ENCODE measurements around the gene PACRG. TPM values are rescaled to one million over a fixed set of nuclear protein-coding genes. Genes with fewer than 3 reads are reported as not detected.

PACRG gene
- polyA plus RNA-seq, 2 of the 4 experiments (the other 2 are of a cell fraction), result 0.14 to 0.30 TPM

GRCh38 chr6:162962093-162962492 is 234.3 kb downstream of the PACRG start:
- Histone ChIP-seq H3K4me3 (no peak overlapping the region), H3K9me3 (no peaks in the 10 kb centered on the region), H3K4me2 (no peak overlapping the region), H3K4me1 (no peaks in the 10 kb centered on the region), H3K27ac (no peak overlapping the region)
- POLR2A ChIA-PET, result no interaction called here
- no peak for TF ChIP-seq USF2 (IDR thresholded peaks at IDR 0.05)
- TF ChIP-seq REST (IDR thresholded peaks at IDR 0.05), result no peak
- CTCF ChIA-PET, result no interaction called here
- DNase-seq (ENCODE audit: low read depth in 1 of 2, low spot score in 1 of 2) (no peak), FAIRE-seq (no peak), ATAC-seq (no peak)

- ATAC-seq, result no peak
- POLR2A ChIA-PET, result no interaction called here
- CTCF ChIA-PET, result no interaction called here
- H3K4me2 ChIP-seq, result no peak overlapping the region
- WGBS (ENCODE audit: missing lambda C conversion rate), result 32% methylated on average over 1 of the region's 1 CpG
- H3K4me3 ChIP-seq, result no peak overlapping the region
- no peak for FAIRE-seq
- no peak for DNase-seq (ENCODE audit: low read depth in 1 of 2, low spot score in 1 of 2)
- no peak overlapping the region for H3K27ac ChIP-seq
- TF ChIP-seq CHD4 (IDR thresholded peaks at IDR 0.05; ENCODE audit: borderline replicate concordance) (no peak), ELK1 (IDR thresholded peaks at IDR 0.05; ENCODE audit: low read depth, low read length) (no peak), RARB (CRISPR knock-in tag; IDR thresholded peaks at IDR 0.05) (no peak), ZNF302 (CRISPR knock-in tag; IDR thresholded peaks at IDR 0.05) (no peak), REST (IDR thresholded peaks at IDR 0.05) (no peak), E2F6 (IDR thresholded peaks at IDR 0.05; ENCODE audit: borderline replicate concordance, low read depth) (no peak), FOSL2 (IDR thresholded peaks at IDR 0.05) (no peak), FOSL2 (CRISPR knock-in tag; IDR thresholded peaks at IDR 0.05) (no peak), NPAS2 (CRISPR knock-in tag; IDR thresholded peaks at IDR 0.05; ENCODE audit: borderline replicate concordance) (no peak), RNF2 (IDR thresholded peaks at IDR 0.05; ENCODE audit: borderline replicate concordance, low read depth) (no peak), PBX3 (IDR thresholded peaks at IDR 0.05) (no peak), KDM5A (IDR thresholded peaks at IDR 0.05) (no peak), SMC3 (IDR thresholded peaks at IDR 0.05) (no peak), CBX8 (IDR thresholded peaks at IDR 0.05) (no peak), RFX5 (IDR thresholded peaks at IDR 0.05) (no peak), CBX2 (IDR thresholded peaks at IDR 0.05; ENCODE audit: borderline replicate concordance, low read depth) (no peak), NFE2L2 (conservative IDR thresholded peaks at IDR 0.05; ENCODE audit: low read length) (no peak), ZC3H11A (IDR thresholded peaks at IDR 0.05) (no peak)
- H3K9me3 ChIP-seq, result no peaks in the 10 kb centered on the region
- H3K4me1 ChIP-seq, result no peaks in the 10 kb centered on the region
These were observed 236.1 kb downstream of the PACRG start for GRCh38 chr6:162963861-162964260.
